OCI-LY3 (cell line): ENCODE results near the gene ZNF765.

Source experiments
- EZH2phosphoT487 ChIP-seq: fragments of 200-600 bp; shearing (Covaris generic); IDR thresholded peaks from 2 replicates; pipeline ENCODE4 v1.6.1; 2018; ENCODE audit warnings: antibody characterized with exemption, mixed run types, low read depth
- TF ChIP-seq, protein P1 (sequence below): fragments of 200-600, 300-600 bp; sonication (generic); IDR thresholded peaks from 2 replicates; pipeline ENCODE4 v1.5.1; 2014; ENCODE audit warnings: antibody characterized with exemption, low read length, low read depth

- TF ChIP-seq, protein P1, sequence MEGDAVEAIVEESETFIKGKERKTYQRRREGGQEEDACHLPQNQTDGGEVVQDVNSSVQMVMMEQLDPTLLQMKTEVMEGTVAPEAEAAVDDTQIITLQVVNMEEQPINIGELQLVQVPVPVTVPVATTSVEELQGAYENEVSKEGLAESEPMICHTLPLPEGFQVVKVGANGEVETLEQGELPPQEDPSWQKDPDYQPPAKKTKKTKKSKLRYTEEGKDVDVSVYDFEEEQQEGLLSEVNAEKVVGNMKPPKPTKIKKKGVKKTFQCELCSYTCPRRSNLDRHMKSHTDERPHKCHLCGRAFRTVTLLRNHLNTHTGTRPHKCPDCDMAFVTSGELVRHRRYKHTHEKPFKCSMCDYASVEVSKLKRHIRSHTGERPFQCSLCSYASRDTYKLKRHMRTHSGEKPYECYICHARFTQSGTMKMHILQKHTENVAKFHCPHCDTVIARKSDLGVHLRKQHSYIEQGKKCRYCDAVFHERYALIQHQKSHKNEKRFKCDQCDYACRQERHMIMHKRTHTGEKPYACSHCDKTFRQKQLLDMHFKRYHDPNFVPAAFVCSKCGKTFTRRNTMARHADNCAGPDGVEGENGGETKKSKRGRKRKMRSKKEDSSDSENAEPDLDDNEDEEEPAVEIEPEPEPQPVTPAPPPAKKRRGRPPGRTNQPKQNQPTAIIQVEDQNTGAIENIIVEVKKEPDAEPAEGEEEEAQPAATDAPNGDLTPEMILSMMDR: no peak
- TF ChIP-seq EZH2phosphoT487: no peak
Measured at GRCh38 chr19:53388904-53389303, 6.0 kb upstream of the ZNF765 start.
